Astrocyte of the cerebellum (primary cell): Measurements from ENCODE around the gene CCL8.
A peak's percentile ranks its signal among the peaks of the same experiment; 100 is the strongest.

ENCODE experiments used
- DNase-seq: peaks from one replicate; pipeline ENCODE4 v3.0.0-alpha.2; 2011; ENCODE audit warnings: low read depth
- H3K4me3 ChIP-seq: 2 replicates; pipeline ENCODE4 v1.5.1; 2011; ENCODE audit warnings: mild to moderate bottlenecking, low read depth, low read length, moderate library complexity
- in situ Hi-C: cut with HindIII; loops from 2 replicates; pipeline ENCODE4 v1.10.0; 2017; ENCODE audit warnings: low sequenced_read_pairs
- TF ChIP-seq, protein P1 (sequence below): IDR thresholded peaks from 2 replicates; pipeline ENCODE4 v1.5.1; 2012; ENCODE audit warnings: low read length, low read depth, moderate library complexity, mild to moderate bottlenecking; ENCODE audit errors: missing control alignments

Gene CCL8

DNA sequence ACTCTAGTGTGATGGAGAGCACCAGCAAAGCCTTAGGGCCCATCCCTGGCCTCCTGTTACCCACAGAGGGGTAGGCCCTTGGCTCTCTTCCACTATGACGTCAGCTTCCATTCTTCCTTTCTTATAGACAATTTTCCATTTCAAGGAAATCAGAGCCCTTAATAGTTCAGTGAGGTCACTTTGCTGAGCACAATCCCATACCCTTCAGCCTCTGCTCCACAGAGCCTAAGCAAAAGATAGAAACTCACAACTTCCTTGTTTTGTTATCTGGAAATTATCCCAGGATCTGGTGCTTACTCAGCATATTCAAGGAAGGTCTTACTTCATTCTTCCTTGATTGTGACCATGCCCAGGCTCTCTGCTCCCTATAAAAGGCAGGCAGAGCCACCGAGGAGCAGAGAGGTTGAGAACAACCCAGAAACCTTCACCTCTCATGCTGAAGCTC, at the start of gene CCL8:
Gene CCL8, plus strand, starts transcription at position 397 of the 445 bp plus-strand sequence. CDS start 67 bp downstream, outside the sequence.
- no peak for DNase-seq
- TF ChIP-seq, protein P1, sequence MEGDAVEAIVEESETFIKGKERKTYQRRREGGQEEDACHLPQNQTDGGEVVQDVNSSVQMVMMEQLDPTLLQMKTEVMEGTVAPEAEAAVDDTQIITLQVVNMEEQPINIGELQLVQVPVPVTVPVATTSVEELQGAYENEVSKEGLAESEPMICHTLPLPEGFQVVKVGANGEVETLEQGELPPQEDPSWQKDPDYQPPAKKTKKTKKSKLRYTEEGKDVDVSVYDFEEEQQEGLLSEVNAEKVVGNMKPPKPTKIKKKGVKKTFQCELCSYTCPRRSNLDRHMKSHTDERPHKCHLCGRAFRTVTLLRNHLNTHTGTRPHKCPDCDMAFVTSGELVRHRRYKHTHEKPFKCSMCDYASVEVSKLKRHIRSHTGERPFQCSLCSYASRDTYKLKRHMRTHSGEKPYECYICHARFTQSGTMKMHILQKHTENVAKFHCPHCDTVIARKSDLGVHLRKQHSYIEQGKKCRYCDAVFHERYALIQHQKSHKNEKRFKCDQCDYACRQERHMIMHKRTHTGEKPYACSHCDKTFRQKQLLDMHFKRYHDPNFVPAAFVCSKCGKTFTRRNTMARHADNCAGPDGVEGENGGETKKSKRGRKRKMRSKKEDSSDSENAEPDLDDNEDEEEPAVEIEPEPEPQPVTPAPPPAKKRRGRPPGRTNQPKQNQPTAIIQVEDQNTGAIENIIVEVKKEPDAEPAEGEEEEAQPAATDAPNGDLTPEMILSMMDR: no peak
- in situ Hi-C loops: loop anchor here (25.0 kb wide), 1 partner anchor 218 kb away; no protein-coding TSS in a partner anchor
- H3K4me3 ChIP-seq: no peak within 1 kb of the TSS

DNA sequence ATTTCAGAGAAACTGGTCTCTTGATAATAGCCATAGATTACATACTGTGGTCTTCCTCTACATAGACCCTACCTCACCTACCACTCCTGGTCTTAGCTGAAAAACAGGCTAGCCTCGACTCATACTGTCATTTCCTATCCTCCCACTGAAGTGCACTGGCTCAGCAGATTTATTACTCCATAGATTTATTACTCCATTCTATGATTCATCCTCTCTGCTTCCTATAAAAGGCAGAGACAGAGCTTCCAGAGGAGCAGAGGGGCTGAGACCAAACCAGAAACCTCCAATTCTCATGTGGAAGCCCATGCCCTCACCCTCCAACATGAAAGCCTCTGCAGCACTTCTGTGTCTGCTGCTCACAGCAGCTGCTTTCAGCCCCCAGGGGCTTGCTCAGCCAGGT, 49.3 kb upstream of the CCL8 start, which contains the start of gene CCL7:
Gene CCL7, plus strand, starts transcription at position 253 of the 400 bp plus-strand sequence. Its CDS starts 70 bp downstream, at position 323.
- DNase-seq: no peak
- TF ChIP-seq, protein P1: no peak
- H3K4me3 ChIP-seq: no peak within 1 kb of the TSS
- in situ Hi-C loops: no loop called here

DNA sequence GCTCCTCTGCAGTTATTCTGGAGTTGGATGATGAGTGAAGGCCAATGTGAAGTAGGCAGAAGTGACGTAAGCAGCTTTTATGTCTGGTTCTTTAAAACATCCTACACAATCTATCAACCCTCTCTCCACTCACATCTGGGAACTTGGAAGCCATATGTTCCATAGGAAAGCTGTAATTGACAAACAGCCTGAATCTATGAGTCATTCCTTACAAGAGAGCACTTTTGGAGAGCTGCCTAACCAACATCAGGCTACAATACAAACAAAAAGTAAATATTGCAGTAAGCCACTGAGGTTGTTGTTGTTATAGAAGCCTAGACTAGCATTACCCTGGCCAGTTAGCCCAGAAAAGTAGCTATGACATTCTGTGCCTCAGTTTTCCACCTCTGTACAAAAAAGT, 43.4 kb upstream of the CCL8 start:
- in situ Hi-C loops: no loop called here
- peak; percentile 96 for DNase-seq
- H3K4me3 ChIP-seq: no peak overlapping the region
- TF ChIP-seq, protein P1: no peak

DNA sequence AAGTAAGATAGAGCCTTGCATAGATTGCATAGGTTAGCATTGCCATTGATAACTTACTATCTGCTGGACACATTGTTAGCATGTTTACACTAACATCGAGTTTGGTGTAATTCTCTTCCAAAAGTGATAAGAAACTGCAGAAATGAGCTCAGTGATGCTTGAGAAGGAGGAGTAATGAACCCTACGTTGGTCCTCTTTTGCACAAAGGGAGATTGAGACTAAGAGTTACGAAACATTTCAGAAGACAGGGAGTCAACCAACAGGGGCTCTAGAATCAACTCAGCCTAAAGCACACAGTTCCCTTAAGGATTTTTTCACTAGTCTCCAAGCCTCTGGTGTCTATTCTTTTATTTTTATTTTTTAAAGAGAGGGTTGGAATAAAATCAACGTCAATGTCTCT, 42.4 kb upstream of the CCL8 start:
- H3K4me3 ChIP-seq: no peak overlapping the region
- no peak for DNase-seq
- in situ Hi-C loops: no loop called here
- TF ChIP-seq, protein P1: no peak

DNA sequence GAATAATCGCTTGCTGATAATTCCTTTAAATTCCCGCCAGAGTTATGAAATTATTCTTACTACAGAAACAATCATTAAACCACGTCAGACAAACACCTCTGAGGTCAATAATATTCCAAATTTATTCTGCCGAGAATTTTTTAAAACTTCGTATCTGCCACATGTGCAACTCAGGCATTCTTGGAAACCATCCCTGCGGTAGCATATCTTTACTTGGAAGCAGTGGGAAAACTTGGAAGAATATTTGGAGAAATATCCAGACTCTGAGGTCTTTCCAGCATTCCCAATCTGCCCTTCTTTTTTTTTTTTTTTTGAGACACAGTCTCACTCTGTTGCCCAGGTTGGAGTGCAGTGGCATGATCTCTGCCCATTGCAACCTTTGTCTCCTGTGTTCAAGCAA, 35.7 kb upstream of the CCL8 start:
- H3K4me3 ChIP-seq: no peak overlapping the region
- TF ChIP-seq, protein P1: no peak
- in situ Hi-C loops: no loop called here
- DNase-seq: no peak

DNA sequence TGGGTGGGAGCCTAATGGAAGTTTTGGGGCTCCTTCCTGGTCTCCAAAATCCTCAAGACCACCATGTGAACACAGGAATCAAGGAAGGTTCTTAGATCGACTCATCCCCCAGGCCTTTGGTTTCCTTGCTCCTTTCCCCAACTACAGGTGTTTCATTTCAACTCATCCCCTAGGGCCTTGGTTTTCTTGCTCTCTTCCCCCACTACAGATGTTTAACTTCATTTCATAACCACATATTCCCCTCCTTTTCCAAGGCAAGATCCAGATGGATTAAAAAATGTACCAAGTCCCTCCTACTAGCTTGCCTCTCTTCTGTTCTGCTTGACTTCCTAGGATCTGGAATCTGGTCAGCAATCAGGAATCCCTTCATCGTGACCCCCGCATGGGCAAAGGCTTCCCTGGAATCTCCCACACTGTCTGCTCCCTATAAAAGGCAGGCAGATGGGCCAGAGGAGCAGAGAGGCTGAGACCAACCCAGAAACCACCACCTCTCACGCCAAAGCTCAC, 33.9 kb upstream of the CCL8 start, which contains the start of gene CCL11:
Gene CCL11, plus strand, starts transcription at position 457 of the 507 bp plus-strand sequence. CDS start 67 bp downstream, outside the sequence.
- DNase-seq: no peak
- in situ Hi-C loops: no loop called here
- TF ChIP-seq, protein P1: no peak
- H3K4me3 ChIP-seq: no peak within 1 kb of the TSS

DNA sequence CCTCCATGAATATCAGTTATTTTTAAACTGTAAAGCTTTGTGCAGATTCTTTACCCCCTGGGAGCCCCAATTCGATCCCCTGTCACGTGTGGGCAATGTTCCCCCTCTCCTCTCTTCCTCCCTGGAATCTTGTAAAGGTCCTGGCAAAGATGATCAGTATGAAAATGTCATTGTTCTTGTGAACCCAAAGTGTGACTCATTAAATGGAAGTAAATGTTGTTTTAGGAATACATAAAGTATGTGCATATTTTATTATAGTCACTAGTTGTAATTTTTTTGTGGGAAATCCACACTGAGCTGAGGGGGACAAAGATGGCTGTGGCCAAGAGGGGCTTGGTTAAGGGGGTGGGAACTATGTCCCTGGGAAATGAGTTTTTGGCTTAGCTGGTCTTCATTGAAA, 31.4 kb upstream of the CCL8 start:
- TF ChIP-seq, protein P1: no peak
- DNase-seq: no peak
- no peak overlapping the region for H3K4me3 ChIP-seq
- in situ Hi-C loops: no loop called here
